ENCODE data around the gene HSPG2. TPM values are rescaled to one million over a fixed set of nuclear protein-coding genes. Genes with fewer than 3 reads are reported as not detected.

HSPG2 gene
- 59.8 to 82.6 TPM (median 72.9 TPM) in 5 replicates for total RNA-seq (2022; extraction: Qiagen RNA extraction)

DNA sequence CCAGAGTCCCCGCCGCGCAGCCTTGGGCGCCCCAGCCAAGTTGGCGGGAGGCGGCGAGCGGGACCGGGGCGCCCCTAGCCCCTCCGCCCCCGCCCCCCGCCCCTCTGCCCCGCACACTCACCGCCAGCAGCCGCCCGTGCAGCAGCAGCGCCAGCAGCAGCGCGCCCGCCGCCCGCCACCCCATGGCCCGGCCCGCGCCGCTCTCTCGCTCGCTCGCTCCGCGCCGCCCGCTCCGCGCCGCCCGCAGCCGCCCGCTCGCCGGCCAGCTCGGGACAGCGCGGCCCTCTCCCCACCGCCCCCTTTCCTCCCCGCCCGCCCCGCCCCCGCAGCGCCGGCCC is at the start of gene HSPG2:
Gene HSPG2 (minus strand): TSS at position 277 of the 338 bp plus-strand sequence. CDS start 93 bp downstream, at position 184.

DNA sequence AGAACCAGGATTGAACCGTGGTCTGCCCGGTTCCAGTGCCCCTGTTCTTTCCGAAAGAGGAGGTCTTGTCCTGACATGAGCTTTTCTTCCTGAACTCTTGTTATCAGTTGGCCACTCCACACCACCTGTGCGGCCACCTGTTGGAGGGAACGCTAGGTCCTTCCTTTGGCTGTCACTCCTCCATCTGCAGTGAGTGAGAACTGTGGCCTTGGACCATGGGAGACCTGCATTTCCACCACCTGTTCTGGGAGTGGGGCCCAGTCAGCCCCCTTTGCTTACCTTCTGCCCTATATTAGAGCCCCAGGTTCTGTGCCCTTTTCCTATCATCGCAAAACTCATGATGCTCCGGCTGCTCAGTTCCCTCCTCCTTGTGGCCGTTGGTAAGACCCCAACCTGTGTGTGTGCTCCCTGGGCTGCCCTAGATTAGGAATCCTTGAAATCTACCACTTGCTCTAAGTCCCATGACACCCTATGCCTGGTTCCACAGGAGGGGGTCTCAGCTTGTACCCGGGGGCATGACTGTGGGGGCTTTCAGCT is 39.7 kb upstream of the HSPG2 start, which contains the start of gene CELA3B:
Gene CELA3B (plus strand): TSS at position 320 of the 537 bp plus-strand sequence. CDS start 18 bp downstream, at position 338.

DNA sequence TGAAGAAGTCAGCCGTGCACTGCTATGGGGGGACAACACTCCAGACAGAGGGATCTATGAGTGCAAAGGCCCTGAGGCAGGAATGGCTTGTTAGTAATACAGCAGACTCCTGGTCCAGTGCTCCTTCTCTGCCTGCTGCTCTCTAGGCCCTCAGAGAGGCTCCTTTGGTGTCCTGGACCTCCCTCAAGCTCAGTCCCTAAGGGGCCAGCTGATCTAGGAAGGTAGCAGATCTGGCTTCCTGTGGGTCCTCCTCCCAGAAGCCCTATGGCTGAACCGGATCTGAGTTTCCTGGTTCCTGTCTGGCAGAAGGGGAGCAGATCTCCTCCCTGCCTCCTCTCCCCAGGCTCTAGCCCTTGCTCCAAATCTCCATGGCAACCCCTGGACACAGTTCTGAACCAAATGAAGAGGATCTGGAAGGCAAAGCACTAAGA is 125.2 kb downstream of the HSPG2 start, which contains the start of gene LDLRAD2:
Gene LDLRAD2 (plus strand): TSS at position 391 of the 431 bp plus-strand sequence. CDS start 187 bp downstream, outside the sequence.

DNA sequence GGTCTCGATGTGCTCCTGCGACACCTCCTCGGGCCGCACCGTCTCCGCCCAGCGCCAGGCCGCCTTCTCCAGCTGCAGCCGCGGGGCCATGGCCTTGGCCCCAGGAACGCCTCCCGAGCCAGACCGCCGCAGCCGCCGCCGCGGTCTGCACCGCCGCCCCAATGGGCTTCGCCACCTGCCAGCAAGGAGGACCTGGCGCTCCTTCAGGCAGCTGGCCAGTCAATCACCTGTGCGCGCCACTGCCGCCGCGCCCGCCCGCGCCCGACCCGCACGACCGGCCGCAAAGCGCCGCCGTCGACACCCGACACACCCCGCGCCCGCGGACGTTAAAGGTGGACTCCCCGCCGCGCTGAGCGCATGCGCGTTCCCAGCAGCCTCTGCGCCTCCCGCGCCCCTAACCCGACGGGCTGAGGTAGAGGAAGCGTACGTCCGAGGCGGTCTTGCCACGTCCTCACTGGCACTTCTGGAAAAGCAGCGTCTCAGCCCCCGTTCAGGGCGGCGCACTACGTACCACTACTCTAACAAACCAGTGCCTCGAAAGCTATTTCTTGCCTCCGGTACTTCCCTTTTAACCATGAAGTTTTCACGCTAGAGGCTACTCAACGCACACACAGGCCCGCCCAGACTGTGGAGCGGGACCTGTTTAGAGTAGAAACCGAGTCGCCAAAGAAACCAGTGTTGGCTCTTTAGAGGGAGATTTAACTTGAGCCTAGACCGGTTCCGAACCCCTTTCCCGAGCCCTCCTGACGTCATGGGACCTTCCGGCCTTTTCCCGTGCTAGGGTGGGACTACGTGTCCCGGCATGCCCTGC is 154.0 kb downstream of the HSPG2 start, which contains the start of gene USP48:
Gene USP48 (minus strand): TSS at position 282 of the 811 bp plus-strand sequence. CDS start 192 bp downstream, at position 90.

Other genes with a start within 250 kb of the HSPG2 start
- 14.1 to 18.8 TPM (median 16.2 TPM) in 5 replicates for gene USP48, start 154.2 kb downstream of the HSPG2 start, total RNA-seq (2022; extraction: Qiagen RNA extraction)
- 0.08 to 0.14 TPM (median 0.13 TPM) in 4 of 5 replicates, not detected in the other for gene LDLRAD2, start 125.0 kb downstream of the HSPG2 start, total RNA-seq (2022; extraction: Qiagen RNA extraction)
- gene CELA3B, start 39.7 kb upstream of the HSPG2 start, total RNA-seq (2022; extraction: Qiagen RNA extraction): not detected in 5 replicates
- gene CELA3A, start 64.3 kb upstream of the HSPG2 start, total RNA-seq (2022; extraction: Qiagen RNA extraction): not detected in 5 replicates
- gene CDC42, start 115.4 kb upstream of the HSPG2 start, total RNA-seq (2022; extraction: Qiagen RNA extraction): 144 to 223 TPM (median 153 TPM) in 5 replicates
- gene WNT4, start 205.8 kb upstream of the HSPG2 start, total RNA-seq (2022; extraction: Qiagen RNA extraction): 0.12 to 0.45 TPM (median 0.30 TPM) in 5 replicates

All from A549 treated with AZD2906 at 1 μM for 4 hours (cell line).